ENCODE results near the gene GRIN2D. TPM values are rescaled to one million over a fixed set of nuclear protein-coding genes. Genes with fewer than 3 reads are reported as not detected.

GRIN2D gene
- total and polyA plus RNA-seq, 2 of the 8 experiments (the other 6 are each of a cell fraction or from before 2014, with no cell fraction given): 2.2 to 12.4 TPM

- no peak overlapping the region for H3K56ac ChIP-seq (replicated peaks; ENCODE audit: insufficient read length, low read depth, low read length)
- POLR2A ChIA-PET (ENCODE audit: partially characterized antibody): interaction anchor here (0.9 to 1.4 kb wide), 5 partner anchors 9 to 42 kb away, joined by 3 to 9 read pairs (median 4); no protein-coding TSS in a partner anchor
- no peak for DNase-seq (ENCODE audit: low read depth in 1 of 2, low spot score in 2 of 2)
Observed at GRCh38 chr19:48442116-48443035, 48.9 kb downstream of the GRIN2D start.

More at GRCh38 chr19:48442116-48443035, 48.9 kb downstream of the GRIN2D start:
- H2AK5ac ChIP-seq (ENCODE audit: low read depth, low read length): no peak overlapping the region
- peak overlapping the region; percentile 60 for H4K8ac ChIP-seq (ENCODE audit: extremely low read depth, insufficient read depth, low read length)
- H2BK20ac ChIP-seq (ENCODE audit: low read length): no peak overlapping the region
- CTCF ChIA-PET (ENCODE audit: partially characterized antibody): interaction anchor here (1.0 to 2.6 kb wide), 2 partner anchors 51 to 52 kb away, joined by 4 to 8 read pairs; partner anchors contain the start of gene KDELR1
- no peak overlapping the region for H3K4me2 ChIP-seq (ENCODE audit: insufficient read depth in 1 of 2, low read depth in 2 of 2, low read length in 2 of 2)
- no peak overlapping the region for H3K18ac ChIP-seq (ENCODE audit: extremely low read depth, low read length)
- no peak overlapping the region for H2AFZ ChIP-seq (ENCODE audit: low read length)
- WGBS, 2 experiments (ENCODE audit: extremely low coverage in 1 of 2, insufficient coverage in 1 of 2, insufficient read length in 1 of 2, insufficient replicate concordance in 2 of 2, low coverage in 1 of 2, low lambda C conversion rate in 2 of 2, missing lambda C conversion rate in 1 of 2): 96% methylated on average over 9 of the region's 94 CpGs; no CpG with 5 or more reads in 1 of the 2 experiments
- H3K14ac ChIP-seq (ENCODE audit: insufficient read length): no peak overlapping the region
- FAIRE-seq: no peak
- H2BK120ac ChIP-seq (replicated peaks; ENCODE audit: low read depth, low read length): no peak overlapping the region
- H3K4me1 ChIP-seq (replicated peaks in 1 of 4; ENCODE audit: control insufficient read depth in 3 of 4, insufficient read depth in 4 of 4, low read length in 3 of 4): peaks cover 0 to 5% (median 4%) of the 10 kb centered on the region in 4 experiments; a peak in 4 of 7 replicates
- H3K23ac ChIP-seq (ENCODE audit: insufficient read length): no peak overlapping the region
- no peak overlapping the region for H4K91ac ChIP-seq (replicated peaks; ENCODE audit: insufficient read length, low read length)
- H2BK5ac ChIP-seq (ENCODE audit: low read depth, low read length): no peak overlapping the region
- no peak overlapping the region for H3K4ac ChIP-seq (replicated peaks; ENCODE audit: insufficient read length, low read depth, low read length)
- no peaks in the 10 kb centered on the region for H4K20me1 ChIP-seq (replicated peaks in 1 of 2; ENCODE audit: control insufficient read depth in 1 of 2, insufficient read depth in 2 of 2, low read length in 2 of 2)
- H3K79me1 ChIP-seq (ENCODE audit: low read depth, low read length): no peaks in the 10 kb centered on the region; the same call in 1 of the 2 replicates
- H3K27ac ChIP-seq (ENCODE audit: low read depth, low read length): no peak overlapping the region
- H3K9me3 ChIP-seq (ENCODE audit: insufficient read depth in 2 of 2, low read depth in 1 of 2, low read length in 1 of 2): no peaks in the 10 kb centered on the region
- H3K79me2 ChIP-seq (ENCODE audit: control insufficient read depth in 1 of 2, insufficient read depth in 2 of 2, low read length in 2 of 2): peaks cover 0 to 8% of the 10 kb centered on the region in 2 experiments; a peak in 2 of 4 replicates
- 0 out of 2 replicates have a peak, but pooled peaks have one; percentile 23 for TF ChIP-seq E2F6 (IDR thresholded peaks at IDR 0.05)
- TF ChIP-seq RBBP5 (IDR thresholded peaks at IDR 0.05; ENCODE audit: borderline replicate concordance, low read depth, low read length): no peak
- H3K27me3 ChIP-seq (replicated peaks in 1 of 4; ENCODE audit: control insufficient read depth in 3 of 4, extremely low read depth in 1 of 4, insufficient read depth in 3 of 4, low read length in 3 of 4): no peaks in the 10 kb centered on the region
- H3K4me3 ChIP-seq (ENCODE audit: extremely low read depth in 1 of 4, insufficient read depth in 2 of 4, low read depth in 3 of 4, low read length in 4 of 4): no peak overlapping the region
- no peak overlapping the region for H2BK15ac ChIP-seq (ENCODE audit: low read length)
- no peak overlapping the region for H4K5ac ChIP-seq (ENCODE audit: insufficient read length, low read depth, low read length)
- H3K9ac ChIP-seq (replicated peaks in 1 of 4; ENCODE audit: extremely low read depth in 1 of 4, low read depth in 3 of 4, low read length in 3 of 4): no peak overlapping the region
- H3K36me3 ChIP-seq (ENCODE audit: control insufficient read depth in 2 of 4, insufficient read depth in 4 of 4, low read length in 3 of 4): peaks cover 0 to 4% (median under 1%) of the 10 kb centered on the region in 4 experiments; a peak in 3 of 8 replicates
- peaks cover 9% of the 10 kb centered on the region for H3K23me2 ChIP-seq (ENCODE audit: low read depth, low read length)
- no peak overlapping the region for H2BK12ac ChIP-seq (ENCODE audit: low read depth, low read length)

Data from H1 (cell line).